Ovary (tissue), 9 donors: ENCODE results near the gene ISYNA1. TPM values are rescaled to one million over a fixed set of nuclear protein-coding genes. Genes with fewer than 3 reads are reported as not detected.

Source experiments
- DNase-seq, 5 donors: peaks; one replicate each; pipeline ENCODE4 v3.0.0-alpha.2; 2019 to 2020
- H3K27ac ChIP-seq, 2 donors: fragments of 200-600 bp; one replicate each; pipeline versions ENCODE4 v1.5.1 to v1.8.0; 2019 to 2022
- H3K27me3 ChIP-seq: fragments of 200-600 bp; one replicate; pipeline ENCODE4 v1.8.0; 2022
- H3K36me3 ChIP-seq: fragments of 200-600 bp; sonication (generic); one replicate; pipeline ENCODE4 v1.5.1; 2019
- H3K4me1 ChIP-seq: one replicate; pipeline ENCODE4 v1.8.1; 2013; ENCODE audit warnings: mild to moderate bottlenecking, moderate library complexity; ENCODE audit not compliant: insufficient read depth
- H3K4me3 ChIP-seq: fragments of 200-600 bp; sonication (generic); one replicate; pipeline ENCODE4 v1.5.1; 2017
- H3K9me3 ChIP-seq, 2 donors: fragments of 200-600 bp in 1 of 2; sonication (generic) in 1 of 2; one replicate each; pipeline versions ENCODE4 v1.5.1 to v1.8.1; 2013 to 2019; ENCODE audit warnings: mild to moderate bottlenecking in 1 of 2, moderate library complexity in 1 of 2
- CTCF ChIP-seq, 3 donors: fragments of 450-650 bp in 2 of 3; fragments of 200-600 bp in 1 of 3; IDR thresholded peaks; one replicate each; pipeline versions ENCODE4 v1.5.1 to v1.8.0; 2016 to 2022; ENCODE audit warnings: antibody characterized with exemption in 3 of 3, mild to moderate bottlenecking in 1 of 3
- EP300 ChIP-seq: sonication (generic); formaldehyde crosslinking; IDR thresholded peaks from one replicate; pipeline ENCODE4 v1.6.1; 2017; ENCODE audit warnings: antibody characterized with exemption
- POLR2A ChIP-seq: fragments of 450-650 bp; IDR thresholded peaks from one replicate; pipeline ENCODE4 v1.6.1; 2017; ENCODE audit warnings: antibody characterized with exemption, mild to moderate bottlenecking, moderate library complexity
- WGBS, 3 donors: extraction: QIAGEN DNeasy Blood & Tissue Kit in 1 of 3; methylation state at CpG; one replicate each; pipeline versions ENCODE4 v1.1.5 to v1.1.7; 2013 to 2017; 5-methylcytosine and 5-hydroxymethylcytosine counted together
- intact Hi-C, 4 donors: fragments of 100-400 bp; cut with DNase I; formaldehyde crosslinking; loops; one replicate each; pipeline versions ENCODE4 v1.11.0 to v1.15.1; 2022 to 2023
- polyA plus RNA-seq, 2 donors: library from polyadenylated mRNA; stranded (reverse); fragments of 200-250 nt in 1 of 2; fragments of 350-450 nt in 1 of 2; fragmentation: Illumina TruSeq in 1 of 2; extraction: RNeasy Lipid Tissue Mini Kit (QIAGEN cat#74804) in 1 of 2; gene quantifications; one replicate each; pipeline ENCODE4 v1.2.3, GENCODE V29; 2013 to 2014
- total RNA-seq, 7 donors: library from RNA; depleted of rRNA in 2 of 7; stranded (reverse); fragments of >200 nt in 2 of 7; fragmentation: NEBNext Ultra II Directional in 3 of 7; extraction: Animal tissue kit (Norgen Biotek cat#: 25700) in 3 of 7; gene quantifications; one replicate each; pipeline versions ENCODE4 v1.1.0 to v1.2.4, GENCODE V29; 2016 to 2023
- donor health status: DM: no; HTN: no; CAD: no; lungs with moderate emphysema.
- donor health status: DM: no; HTN: no; CAD: no.
- donor health status: Bipolar disorder and iron deficiency.
- donor health status: DM: yes; HTN: yes; CAD: no.
- donor health status: DM: no; HTN: no; CAD: no.
- donor health status: DM: yes; HTN: yes; CAD: no.

ISYNA1 gene
- total and polyA plus RNA-seq, 9 donors = 9.6 to 345 (median 183) TPM

DNA sequence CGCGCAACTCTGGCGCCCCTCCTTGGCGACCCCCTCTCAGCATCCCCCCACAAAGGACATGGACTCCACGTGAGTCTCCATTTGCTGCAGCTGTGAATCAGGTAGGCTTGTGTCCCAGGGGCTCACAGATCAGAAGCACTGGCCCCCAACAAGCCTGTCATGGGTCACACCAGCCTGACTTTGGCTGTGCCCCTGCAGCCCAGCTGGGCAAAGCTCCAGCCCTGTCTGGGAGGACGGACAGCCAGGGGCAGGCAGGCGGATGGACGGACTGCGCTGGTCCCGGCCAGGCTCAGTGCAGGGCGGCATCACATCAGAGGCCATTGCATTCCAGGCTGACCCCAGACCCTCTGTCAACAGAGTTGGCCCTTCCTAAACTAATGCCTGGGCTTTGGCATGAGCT is 28.4 kb upstream of the ISYNA1 start:
- no peaks in the 10 kb centered on the region for H3K27me3 ChIP-seq
- intact Hi-C loops = loop anchor here (5.0 to 10.0 kb wide), 4 partner anchors 48 to 121 kb away; partner anchors contain the start of genes UBA52 (in 2 of the 4), ELL (in 1 of the 4) and REX1BD (in 1 of the 4)
- no peak for TF ChIP-seq CTCF (IDR thresholded peaks at IDR 0.05)
- no peak for TF ChIP-seq POLR2A
- no peak for TF ChIP-seq EP300
- no peak overlapping the region for H3K4me3 ChIP-seq
- H3K36me3 ChIP-seq = no peaks in the 10 kb centered on the region
- DNase-seq = no peak
- 87 to 94% (median 94%) methylated on average over 11 of the region's 11 CpGs for WGBS, 3 donors
- H3K4me1 ChIP-seq = peaks cover 32% of the 10 kb centered on the region
- H3K27ac ChIP-seq = peak overlapping the region in 1 of 2 donors; percentile 63
- H3K9me3 ChIP-seq = no peaks in the 10 kb centered on the region

DNA sequence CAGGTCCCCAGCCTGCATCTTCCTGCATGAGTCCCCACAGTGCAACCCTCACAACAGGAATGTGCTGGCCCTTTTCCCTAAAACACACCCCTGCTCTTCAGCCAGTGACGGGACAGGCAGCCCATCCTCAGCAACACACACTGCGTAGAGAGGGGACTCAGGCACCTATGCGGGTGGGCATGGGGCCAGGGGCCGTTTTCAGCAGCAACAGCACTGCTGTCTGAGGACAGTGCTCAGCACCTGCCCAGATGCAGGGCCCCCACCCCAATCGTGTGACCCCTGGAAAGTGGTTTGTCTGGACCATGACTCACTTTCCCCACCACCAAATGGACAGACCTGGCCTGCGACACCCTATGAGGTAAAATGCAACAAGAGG is 28.0 kb upstream of the ISYNA1 start:
- H3K9me3 ChIP-seq = no peaks in the 10 kb centered on the region
- no peak for DNase-seq
- peak overlapping the region in 1 of 2 donors; percentile 63 for H3K27ac ChIP-seq
- peaks cover 34% of the 10 kb centered on the region for H3K4me1 ChIP-seq
- no peak for TF ChIP-seq POLR2A
- TF ChIP-seq EP300 = no peak
- no peak for TF ChIP-seq CTCF (IDR thresholded peaks at IDR 0.05)
- no peaks in the 10 kb centered on the region for H3K27me3 ChIP-seq
- H3K36me3 ChIP-seq = no peaks in the 10 kb centered on the region
- intact Hi-C loops = loop anchor here (5.0 to 10.0 kb wide), 4 partner anchors 49 to 121 kb away; partner anchors contain the start of genes UBA52 (in 2 of the 4), ELL (in 1 of the 4) and REX1BD (in 1 of the 4)
- WGBS, 3 donors = 78 to 85% (median 84%) methylated on average over 4 to 6 of the region's 6 CpGs
- no peak overlapping the region for H3K4me3 ChIP-seq

GRCh38 chr19:18465214-18465963 is 27.5 kb upstream of the ISYNA1 start:
- no peaks in the 10 kb centered on the region for H3K36me3 ChIP-seq
- intact Hi-C loops = loop anchor here (5.0 to 10.0 kb wide), 4 partner anchors 49 to 122 kb away; partner anchors contain the start of genes UBA52 (in 2 of the 4), ELL (in 1 of the 4) and REX1BD (in 1 of the 4)

GRCh38 chr19:18464646-18465045 is 26.7 kb upstream of the ISYNA1 start:
- peaks cover 35% of the 10 kb centered on the region for H3K4me1 ChIP-seq
- intact Hi-C loops = loop anchor here (5.0 to 10.0 kb wide), 4 partner anchors 50 to 123 kb away; partner anchors contain the start of genes UBA52 (in 2 of the 4), ELL (in 1 of the 4) and REX1BD (in 1 of the 4)

More at GRCh38 chr19:18465214-18465963, 27.5 kb upstream of the ISYNA1 start:
- DNase-seq = peak in 1 of 5 donors; percentile 53
- Histone ChIP-seq H3K4me3 (no peak overlapping the region), H3K27me3 (no peaks in the 10 kb centered on the region), H3K27ac (peak overlapping the region; percentile 18 to 63), H3K9me3 (no peaks in the 10 kb centered on the region), H3K4me1 (peaks cover 37% of the 10 kb centered on the region)
- TF ChIP-seq POLR2A (no peak), CTCF (IDR thresholded peaks at IDR 0.05) (no peak), EP300 (no peak)
- 81 to 88% (median 86%) methylated on average over 30 of the region's 30 CpGs for WGBS, 3 donors

More at GRCh38 chr19:18464646-18465045, 26.7 kb upstream of the ISYNA1 start:
- Histone ChIP-seq H3K4me3 (no peak overlapping the region), H3K9me3 (no peaks in the 10 kb centered on the region), H3K27ac (peak overlapping the region; percentile 18 to 63), H3K36me3 (no peaks in the 10 kb centered on the region), H3K27me3 (no peaks in the 10 kb centered on the region)
- no peak for TF ChIP-seq EP300
- 2 to 8% (median 8%) methylated on average over 8 of the region's 8 CpGs for WGBS, 3 donors
- peak; percentile 82 to 88 (median 84) for DNase-seq
